ENCODE results near the gene ABCC4. TPM values are rescaled to one million over a fixed set of nuclear protein-coding genes. Genes with fewer than 3 reads are reported as not detected.

The ABCC4 gene
- total and polyA plus RNA-seq, 9 of the 15 experiments (the other 6 are each of a cell fraction or from before 2014, with no cell fraction given): 9.4 to 46.1 (median 25.4) TPM

DNA sequence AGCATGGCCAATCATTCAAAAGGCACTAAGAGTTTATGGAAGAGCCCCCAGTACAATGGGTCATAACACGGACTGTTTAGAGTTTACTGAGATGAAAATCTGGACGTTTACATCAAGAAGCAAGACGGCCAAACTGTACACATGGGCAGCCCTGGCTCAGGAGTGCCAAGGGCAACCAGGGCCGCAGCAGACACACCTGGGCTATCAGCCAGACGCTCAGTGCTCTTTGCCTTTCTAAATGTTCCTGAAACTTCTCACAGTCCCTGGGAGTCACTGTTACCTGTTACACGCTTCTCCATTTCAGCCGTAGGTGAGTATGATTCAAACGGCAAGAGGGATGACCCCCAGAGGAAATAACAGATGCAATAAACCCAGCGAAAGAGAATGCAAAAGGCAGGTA is 64.5 kb downstream of the ABCC4 start:
- no peak for FAIRE-seq

More for the DNA sequence above, 64.5 kb downstream of the ABCC4 start:
- Histone ChIP-seq H2AFZ (ENCODE audit: low read depth, low read length) (no peak overlapping the region), H3K4me2 (ENCODE audit: insufficient read depth, low read length) (no peak overlapping the region), H3K27me3 (ENCODE audit: control insufficient read depth in 2 of 2, insufficient read depth in 2 of 2, low read length in 2 of 2) (no peaks in the 10 kb centered on the region), H3K4me1 (replicated peaks in 1 of 2; ENCODE audit: control insufficient read depth in 2 of 2, insufficient read depth in 2 of 2, low read length in 2 of 2) (peaks cover 0 to 7% of the 10 kb centered on the region in 2 experiments; a peak in 2 of 5 replicates), H3K9ac (ENCODE audit: insufficient read depth in 1 of 2, low read depth in 2 of 2, low read length in 2 of 2) (no peak overlapping the region), H3K27ac (ENCODE audit: extremely low read depth, low read depth, low read length) (no peak overlapping the region), H3K36me3 (ENCODE audit: control insufficient read depth, insufficient read depth, low read length) (peaks cover 39% of the 10 kb centered on the region; the same call in 2 of the 3 replicates), H3K9me3 (replicated peaks; ENCODE audit: control insufficient read depth, insufficient read depth, low read depth, low read length) (no peaks in the 10 kb centered on the region), H3K9me1 (ENCODE audit: control insufficient read depth, insufficient read depth, low read length) (no peaks in the 10 kb centered on the region), H3K79me2 (ENCODE audit: control insufficient read depth, insufficient read depth, low read length) (peaks cover 27% of the 10 kb centered on the region), H3K4me3 (no peak overlapping the region), H4K20me1 (replicated peaks; ENCODE audit: control insufficient read depth, insufficient read depth, low read length) (no peaks in the 10 kb centered on the region)
- ATAC-seq (no peak), DNase-seq (ENCODE audit: extremely low read depth in 1 of 4, low spot score in 3 of 4) (no peak)
- POLR2A ChIA-PET: interaction anchor here (1.9 kb wide), 1 partner anchor 10 kb away, joined by 5 read pairs; no protein-coding TSS in a partner anchor
- whole genome bisulfite sequencing (ENCODE audit: insufficient coverage, low coverage, missing lambda C conversion rate): 87% methylated on average over 9 of the region's 9 CpGs
- no TSS peak for BruUV-seq (replicated peaks)
- TF ChIP-seq BHLHE40 (IDR thresholded peaks at IDR 0.05; ENCODE audit: low read length): no peak
- TF ChIP-seq, protein P1, sequence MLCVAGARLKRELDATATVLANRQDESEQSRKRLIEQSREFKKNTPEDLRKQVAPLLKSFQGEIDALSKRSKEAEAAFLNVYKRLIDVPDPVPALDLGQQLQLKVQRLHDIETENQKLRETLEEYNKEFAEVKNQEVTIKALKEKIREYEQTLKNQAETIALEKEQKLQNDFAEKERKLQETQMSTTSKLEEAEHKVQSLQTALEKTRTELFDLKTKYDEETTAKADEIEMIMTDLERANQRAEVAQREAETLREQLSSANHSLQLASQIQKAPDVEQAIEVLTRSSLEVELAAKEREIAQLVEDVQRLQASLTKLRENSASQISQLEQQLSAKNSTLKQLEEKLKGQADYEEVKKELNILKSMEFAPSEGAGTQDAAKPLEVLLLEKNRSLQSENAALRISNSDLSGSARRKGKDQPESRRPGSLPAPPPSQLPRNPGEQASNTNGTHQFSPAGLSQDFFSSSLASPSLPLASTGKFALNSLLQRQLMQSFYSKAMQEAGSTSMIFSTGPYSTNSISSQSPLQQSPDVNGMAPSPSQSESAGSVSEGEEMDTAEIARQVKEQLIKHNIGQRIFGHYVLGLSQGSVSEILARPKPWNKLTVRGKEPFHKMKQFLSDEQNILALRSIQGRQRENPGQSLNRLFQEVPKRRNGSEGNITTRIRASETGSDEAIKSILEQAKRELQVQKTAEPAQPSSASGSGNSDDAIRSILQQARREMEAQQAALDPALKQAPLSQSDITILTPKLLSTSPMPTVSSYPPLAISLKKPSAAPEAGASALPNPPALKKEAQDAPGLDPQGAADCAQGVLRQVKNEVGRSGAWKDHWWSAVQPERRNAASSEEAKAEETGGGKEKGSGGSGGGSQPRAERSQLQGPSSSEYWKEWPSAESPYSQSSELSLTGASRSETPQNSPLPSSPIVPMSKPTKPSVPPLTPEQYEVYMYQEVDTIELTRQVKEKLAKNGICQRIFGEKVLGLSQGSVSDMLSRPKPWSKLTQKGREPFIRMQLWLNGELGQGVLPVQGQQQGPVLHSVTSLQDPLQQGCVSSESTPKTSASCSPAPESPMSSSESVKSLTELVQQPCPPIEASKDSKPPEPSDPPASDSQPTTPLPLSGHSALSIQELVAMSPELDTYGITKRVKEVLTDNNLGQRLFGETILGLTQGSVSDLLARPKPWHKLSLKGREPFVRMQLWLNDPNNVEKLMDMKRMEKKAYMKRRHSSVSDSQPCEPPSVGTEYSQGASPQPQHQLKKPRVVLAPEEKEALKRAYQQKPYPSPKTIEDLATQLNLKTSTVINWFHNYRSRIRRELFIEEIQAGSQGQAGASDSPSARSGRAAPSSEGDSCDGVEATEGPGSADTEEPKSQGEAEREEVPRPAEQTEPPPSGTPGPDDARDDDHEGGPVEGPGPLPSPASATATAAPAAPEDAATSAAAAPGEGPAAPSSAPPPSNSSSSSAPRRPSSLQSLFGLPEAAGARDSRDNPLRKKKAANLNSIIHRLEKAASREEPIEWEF (CRISPR knock-in tag; IDR thresholded peaks at IDR 0.05): no peak
- TF ChIP-seq CHD2 (IDR thresholded peaks at IDR 0.05; ENCODE audit: low read depth, low read length): no peak
- in situ Hi-C loops (cut with MboI) (no loop called here), intact Hi-C loops (cut with micrococcal nuclease) (no loop called here)
- CTCF ChIA-PET (ENCODE audit: low intra/inter-chr PET ratio): no interaction called here

All from K562 (cell line).